ENCODE data around the gene GSDMA.
"Not testable (repeated sequence)": the region's sequence is repeated elsewhere in the genome, so short reads cannot be mapped to it uniquely, and the experiment has no call there.

The GSDMA gene

GRCh38 chr17:39999067-39999466, 36.3 kb downstream of the GSDMA start:
- no peak for DNase-seq

DNA sequence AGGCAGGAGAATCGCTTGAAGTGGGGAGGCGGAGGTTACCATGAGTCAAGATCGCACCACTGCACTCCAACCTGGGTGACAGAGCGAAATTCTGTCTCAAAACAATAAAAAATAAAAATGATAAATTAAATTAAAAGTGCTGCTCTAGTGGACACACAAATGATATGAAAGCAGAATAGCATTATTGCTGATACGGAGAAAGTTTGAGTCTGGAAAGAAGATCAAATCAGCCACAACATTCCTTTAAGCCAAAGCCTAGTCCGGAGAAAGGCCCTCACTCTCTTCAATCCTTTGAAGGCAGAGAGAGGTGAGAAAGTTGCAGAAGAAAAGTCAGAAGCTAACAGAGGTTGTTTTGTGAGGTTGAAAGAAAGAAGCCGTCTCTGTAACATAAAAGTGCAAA, 37.4 kb downstream of the GSDMA start:
- DNase-seq, result no peak

GRCh38 chr17:40001335-40001734, 38.5 kb downstream of the GSDMA start:
- not testable (repeated sequence) for DNase-seq

- no peak for DNase-seq
Measured at GRCh38 chr17:40004072-40004471, 41.3 kb downstream of the GSDMA start.

- no peak for DNase-seq
Measured at GRCh38 chr17:40004712-40005111, 41.9 kb downstream of the GSDMA start.

DNA sequence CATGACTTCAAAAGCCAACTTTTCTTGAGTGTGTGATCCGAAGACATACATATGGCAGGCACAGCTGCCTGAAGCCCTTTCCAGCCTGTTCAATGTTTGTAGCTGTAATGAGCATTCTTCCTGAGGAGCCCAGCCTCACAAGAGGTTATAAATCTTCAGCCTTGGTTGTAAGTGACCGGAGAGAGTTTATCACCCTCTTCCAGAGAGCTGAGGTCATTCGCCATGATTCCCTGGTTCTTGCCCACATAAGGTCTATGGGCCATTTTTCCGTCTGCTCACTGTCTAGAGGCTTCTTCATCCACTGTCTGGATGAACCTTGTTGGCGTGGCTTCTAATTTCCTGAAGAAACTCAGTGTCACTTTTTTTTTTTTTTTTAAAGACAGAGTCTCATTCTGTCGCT, 42.7 kb downstream of the GSDMA start:
- DNase-seq, result no peak

GRCh38 chr17:40010946-40011500, 48.2 kb downstream of the GSDMA start:
- DNase-seq, result not testable (repeated sequence)

GRCh38 chr17:40012017-40012647, 49.3 kb downstream of the GSDMA start:
- not testable (repeated sequence) for DNase-seq

GRCh38 chr17:40014375-40014980, 51.7 kb downstream of the GSDMA start:
- DNase-seq, result no peak

GRCh38 chr17:40015005-40015997, 52.5 kb downstream of the GSDMA start, which contains the start of gene CSF3:
Gene CSF3, plus strand, starts transcription at chr17:40015440. Its CDS starts 35 bp downstream, at chr17:40015475.
- DNase-seq, result no peak

- DNase-seq, result no peak
Measured at GRCh38 chr17:40015998-40016985, 53.5 kb downstream of the GSDMA start.

- no peak for DNase-seq
Measured at GRCh38 chr17:40017422-40018080, 54.7 kb downstream of the GSDMA start.

GRCh38 chr17:40018211-40019121, 55.7 kb downstream of the GSDMA start:
- no peak for DNase-seq

- no peak for DNase-seq
Measured at GRCh38 chr17:40019140-40019991, 56.6 kb downstream of the GSDMA start.

DNA sequence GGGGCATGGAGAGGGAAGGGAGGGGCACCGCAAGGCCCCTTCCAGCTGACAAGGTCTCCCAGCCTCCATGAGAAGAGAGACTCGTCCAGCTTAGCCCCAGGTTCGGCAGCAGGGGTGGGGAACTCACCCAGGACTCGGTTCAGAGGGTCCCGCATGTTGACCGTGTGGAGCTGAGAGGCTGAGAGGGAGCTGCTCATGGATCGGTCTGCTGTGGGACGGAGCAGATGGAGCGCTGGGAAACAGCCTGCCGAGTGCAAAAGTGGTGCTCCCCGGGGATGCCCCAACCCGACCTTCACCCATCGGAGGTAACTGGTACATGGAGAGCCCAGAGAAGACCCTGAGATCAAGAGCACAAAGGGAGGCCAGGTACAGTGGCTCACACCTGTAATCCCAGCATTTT, 57.3 kb downstream of the GSDMA start:
- DNase-seq, result no peak

GRCh38 chr17:40021451-40021971, 58.7 kb downstream of the GSDMA start:
- no peak for DNase-seq

- DNase-seq, result no peak
Measured at GRCh38 chr17:40022497-40022896, 59.7 kb downstream of the GSDMA start.

- DNase-seq, result no peak
Measured at GRCh38 chr17:40022961-40023541, 60.2 kb downstream of the GSDMA start.
